Fibroblast of lung (primary cell): ENCODE data around the gene CHAMP1. TPM values are rescaled to one million over a fixed set of nuclear protein-coding genes. Genes with fewer than 3 reads are reported as not detected.

Source experiments
- DNase-seq, 2 donors: peaks; one replicate each; pipeline versions ENCODE4 v3.0.0 to v3.0.0-alpha.2; 2010; ENCODE audit warnings: low read depth in 2 of 2
- H2AFZ ChIP-seq: 2 replicates; pipeline ENCODE4 v1.5.1; 2012; ENCODE audit warnings: low read length, control low read depth, inconsistent platforms
- H3K27ac ChIP-seq: 2 replicates; pipeline ENCODE4 v1.5.1; 2011; ENCODE audit warnings: low read length, control low read depth; ENCODE audit not compliant: insufficient read depth
- H3K27me3 ChIP-seq: 2 replicates; pipeline ENCODE4 v1.5.1; 2011; ENCODE audit warnings: mild to moderate bottlenecking, low read length; ENCODE audit not compliant: control insufficient read depth, insufficient read depth
- H3K36me3 ChIP-seq: 2 replicates; pipeline ENCODE4 v1.5.1; 2011; ENCODE audit warnings: low read length; ENCODE audit not compliant: control insufficient read depth, insufficient read depth
- H3K4me1 ChIP-seq: 2 replicates; pipeline ENCODE4 v1.5.1; 2011; ENCODE audit warnings: low read length; ENCODE audit not compliant: control insufficient read depth, insufficient read depth; ENCODE audit errors: extremely low read depth
- H3K4me2 ChIP-seq: 2 replicates; pipeline ENCODE4 v1.5.1; 2011; ENCODE audit warnings: low read length, control low read depth; ENCODE audit not compliant: insufficient read depth; ENCODE audit errors: extremely low read depth
- H3K4me3 ChIP-seq, 4 experiments: fragments of 200-600 bp in 1 of 4; sonication (generic) in 1 of 4; replicated peaks in 1 of 4; 2 replicates each; pipeline ENCODE4 v1.5.1; 2011 to 2016; ENCODE audit warnings: low read length in 4 of 4, low read depth in 3 of 4, mild to moderate bottlenecking in 3 of 4, control low read depth in 2 of 4, inconsistent platforms in 1 of 4, mixed read lengths in 1 of 4; ENCODE audit not compliant: insufficient read depth in 1 of 4; ENCODE audit errors: control extremely low read depth in 1 of 4
- H3K79me2 ChIP-seq: 2 replicates; pipeline ENCODE4 v1.5.1; 2012; ENCODE audit warnings: mild to moderate bottlenecking, low read length, inconsistent platforms; ENCODE audit not compliant: control insufficient read depth, insufficient read depth
- H3K9ac ChIP-seq: 2 replicates; pipeline ENCODE4 v1.5.1; 2011; ENCODE audit warnings: mild to moderate bottlenecking, low read length, control low read depth; ENCODE audit not compliant: insufficient read depth
- H3K9me3 ChIP-seq: 2 replicates; pipeline ENCODE4 v1.5.1; 2012; ENCODE audit warnings: low read depth, low read length; ENCODE audit not compliant: control insufficient read depth, insufficient read depth
- H4K20me1 ChIP-seq: 2 replicates; pipeline ENCODE4 v1.5.1; 2011; ENCODE audit warnings: low read length; ENCODE audit not compliant: control insufficient read depth, insufficient read depth; ENCODE audit errors: extremely low read depth
- CTCF ChIP-seq, 2 donors: IDR thresholded peaks in 1 of 2; conservative IDR thresholded peaks in 1 of 2; 1 replicate in 1 of 2; 2 replicates in 1 of 2; pipeline ENCODE4 v1.5.1; 2011 to 2012; ENCODE audit warnings: low read length in 2 of 2, control low read depth in 1 of 2, inconsistent platforms in 1 of 2, low read depth in 1 of 2, mild to moderate bottlenecking in 1 of 2
- EZH2 ChIP-seq: IDR thresholded peaks from 2 replicates; pipeline ENCODE4 v1.5.1; 2012; ENCODE audit warnings: low read length, control low read depth, mild to moderate bottlenecking; ENCODE audit errors: missing control alignments
- polyA plus RNA-seq, 2 donors: library from polyadenylated mRNA; depleted of rRNA in 1 of 2; stranded (reverse) in 1 of 2; unstranded in 1 of 2; fragments of >200 nt; gene quantifications; 2 replicates each; pipeline ENCODE4 v1.2.1, GENCODE V29; 2011 to 2012; ENCODE audit warnings: missing spikeins in 1 of 2
- total RNA-seq: library from RNA; depleted of rRNA; stranded (reverse); fragments of >200 nt; gene quantifications from 2 replicates; pipeline ENCODE4 v1.2.1, GENCODE V29; 2014

CHAMP1 gene
- total and polyA plus RNA-seq, 2 donors (not counting 1 experiment from before 2014, with no cell fraction given) = 14.5 to 35.2 TPM

GRCh38 chr13:114266241-114266640, 48.1 kb upstream of the CHAMP1 start:
- Histone ChIP-seq H3K36me3 (peaks cover 20% of the 10 kb centered on the region), H3K4me1 (no peaks in the 10 kb centered on the region), H3K4me3 (no peak overlapping the region), H3K9me3 (no peaks in the 10 kb centered on the region), H4K20me1 (no peaks in the 10 kb centered on the region), H3K4me2 (no peak overlapping the region), H3K27ac (no peak overlapping the region), H3K79me2 (no peaks in the 10 kb centered on the region), H3K27me3 (no peaks in the 10 kb centered on the region), H3K9ac (no peak overlapping the region), H2AFZ (no peak overlapping the region)
- DNase-seq = no peak
- TF ChIP-seq EZH2 = no peak
- TF ChIP-seq CTCF (conservative IDR thresholded peaks at IDR 0.05 in 1 of 2, IDR thresholded peaks at IDR 0.05 in 1 of 2; ENCODE audit: low read depth in 1 of 2, low read length in 2 of 2) = no peak

GRCh38 chr13:114268344-114269280, 45.7 kb upstream of the CHAMP1 start:
- Histone ChIP-seq H2AFZ (no peak overlapping the region), H3K9ac (no peak overlapping the region), H3K4me3 (no peak overlapping the region), H3K27ac (no peak overlapping the region), H3K36me3 (peaks cover 18% of the 10 kb centered on the region), H3K9me3 (no peaks in the 10 kb centered on the region), H3K79me2 (no peaks in the 10 kb centered on the region), H3K27me3 (no peaks in the 10 kb centered on the region), H3K4me1 (no peaks in the 10 kb centered on the region), H4K20me1 (no peaks in the 10 kb centered on the region), H3K4me2 (no peak overlapping the region)
- DNase-seq = peak in 1 of 2 donors; percentile 69
- no peak for TF ChIP-seq EZH2
- TF ChIP-seq CTCF (conservative IDR thresholded peaks at IDR 0.05 in 1 of 2, IDR thresholded peaks at IDR 0.05 in 1 of 2; ENCODE audit: low read depth in 1 of 2, low read length in 2 of 2) = no peak

- H3K36me3 ChIP-seq = peaks cover 18% of the 10 kb centered on the region
- no peak overlapping the region for H3K27ac ChIP-seq
Observed at GRCh38 chr13:114269281-114269770, 45.0 kb upstream of the CHAMP1 start.

More at GRCh38 chr13:114269281-114269770, 45.0 kb upstream of the CHAMP1 start:
- H3K4me1 ChIP-seq = no peaks in the 10 kb centered on the region
- H3K9ac ChIP-seq = no peak overlapping the region
- no peak for DNase-seq
- no peak overlapping the region for H3K4me3 ChIP-seq
- H3K79me2 ChIP-seq = no peaks in the 10 kb centered on the region
- no peak for TF ChIP-seq CTCF (conservative IDR thresholded peaks at IDR 0.05 in 1 of 2, IDR thresholded peaks at IDR 0.05 in 1 of 2; ENCODE audit: low read depth in 1 of 2, low read length in 2 of 2)
- H4K20me1 ChIP-seq = no peaks in the 10 kb centered on the region
- H3K27me3 ChIP-seq = no peaks in the 10 kb centered on the region
- H3K4me2 ChIP-seq = no peak overlapping the region
- H2AFZ ChIP-seq = no peak overlapping the region
- no peaks in the 10 kb centered on the region for H3K9me3 ChIP-seq
